PC-9 (cell line): ENCODE results near the gene ITIH4. TPM values are rescaled to one million over a fixed set of nuclear protein-coding genes. Genes with fewer than 3 reads are reported as not detected.

ENCODE experiments used
- microRNA-seq: library from miRNA; unstranded; fragments of <30 nt; microRNA quantifications from one replicate; pipeline ENCODE4 v1.2.0, GENCODE V29; 2021; ENCODE audit warnings: borderline number of aligned reads, borderline replicate concordance
- total RNA-seq: library from RNA; stranded (reverse); gene quantifications from 2 replicates; pipeline ENCODE4 v1.2.3, GENCODE V29; 2021

ITIH4 gene
- total RNA-seq, 1 experiment from 2014 or later, result 2.5 TPM

Small RNAs within 50 kb of the gene (microRNA-seq; reads per million reads assigned to microRNA genes)
- gene MIR8064, result not detected

Other genes starting within 250 kb of the ITIH4 start
- 35.2 and 42.8 TPM in 2 replicates for gene PBRM1, start 144.8 kb downstream of the ITIH4 start, total RNA-seq
- 82.3 and 91.2 TPM in 2 replicates for gene GNL3, start 144.6 kb downstream of the ITIH4 start, total RNA-seq
- gene GLT8D1, start 124.9 kb downstream of the ITIH4 start, total RNA-seq, result 42.1 and 48.6 TPM in 2 replicates
- gene SPCS1, start 124.6 kb downstream of the ITIH4 start, total RNA-seq, result 91.9 and 104 TPM in 2 replicates
- gene NEK4, start 59.7 kb downstream of the ITIH4 start, total RNA-seq, result 26.3 and 36.5 TPM in 2 replicates
- gene ITIH1, start 53.1 kb downstream of the ITIH4 start, total RNA-seq, result not detected in 2 replicates
- gene ITIH3, start 35.9 kb downstream of the ITIH4 start, total RNA-seq, result not detected in 2 replicates
- gene MUSTN1, start 4.3 kb upstream of the ITIH4 start, total RNA-seq, result 1.8 TPM in 1 of 2 replicates, not detected in the other
- 16.8 and 19.7 TPM in 2 replicates for gene STIMATE, start 66.9 kb upstream of the ITIH4 start, total RNA-seq
- gene SFMBT1, start 215.4 kb upstream of the ITIH4 start, total RNA-seq, result 14.3 and 15.2 TPM in 2 replicates